Aortic smooth muscle cell (primary cell): ENCODE data around the gene DCAF8L1. TPM values are rescaled to one million over a fixed set of nuclear protein-coding genes. Genes with fewer than 3 reads are reported as not detected.

Experiments used
- total RNA-seq: library from RNA; depleted of rRNA; stranded (reverse); fragments of >200 nt; gene quantifications from 2 replicates; pipeline ENCODE4 v1.2.3, GENCODE V29; 2014

The DCAF8L1 gene
- not detected in 2 replicates for total RNA-seq

GRCh38 chrX:27981349-27981748 lies at the start of gene DCAF8L1:
DCAF8L1 (minus strand) TSS chrX:27981449; CDS start chrX:27981334, 115 bp downstream.

Other genes starting within 250 kb of the DCAF8L1 start
- gene MAGEB10, start 173.5 kb downstream of the DCAF8L1 start, total RNA-seq = not detected in 2 replicates